PFSK-1 (cell line): Measurements from ENCODE around the gene MYH9.

ENCODE experiments used
- FOXP2 ChIP-seq: optimal IDR thresholded peaks from 2 replicates; pipeline ENCODE3; 2011; ENCODE audit warnings: borderline replicate concordance, control low read depth, inconsistent platforms; ENCODE audit not compliant: insufficient read depth; ENCODE audit errors: extremely low read length, extremely low read depth
- POLR2AphosphoS5 ChIP-seq: IDR thresholded peaks from 2 replicates; pipeline ENCODE4 v1.6.1; 2012; ENCODE audit warnings: low read depth, mild to moderate bottlenecking, control low read depth, low read length, moderate library complexity
- SIN3A ChIP-seq: IDR thresholded peaks from 2 replicates; pipeline ENCODE4 v1.6.1; 2012; ENCODE audit warnings: mild to moderate bottlenecking, low read length, moderate library complexity, borderline replicate concordance; ENCODE audit not compliant: insufficient read depth
- TAF1 ChIP-seq: IDR thresholded peaks from 2 replicates; pipeline ENCODE4 v1.6.1; 2012; ENCODE audit warnings: low read length, control low read depth, borderline replicate concordance; ENCODE audit not compliant: insufficient read depth
- TF ChIP-seq, protein P1 (sequence below), 2 experiments: IDR thresholded peaks; 2 replicates each; pipeline versions ENCODE4 v1.6.1 to v1.8.0; 2011 to 2012; ENCODE audit warnings: low read depth in 2 of 2, low read length in 2 of 2, control low read depth in 1 of 2, inconsistent platforms in 1 of 2, mild to moderate bottlenecking in 1 of 2, moderate library complexity in 1 of 2; ENCODE audit not compliant: insufficient read depth in 1 of 2

DNA sequence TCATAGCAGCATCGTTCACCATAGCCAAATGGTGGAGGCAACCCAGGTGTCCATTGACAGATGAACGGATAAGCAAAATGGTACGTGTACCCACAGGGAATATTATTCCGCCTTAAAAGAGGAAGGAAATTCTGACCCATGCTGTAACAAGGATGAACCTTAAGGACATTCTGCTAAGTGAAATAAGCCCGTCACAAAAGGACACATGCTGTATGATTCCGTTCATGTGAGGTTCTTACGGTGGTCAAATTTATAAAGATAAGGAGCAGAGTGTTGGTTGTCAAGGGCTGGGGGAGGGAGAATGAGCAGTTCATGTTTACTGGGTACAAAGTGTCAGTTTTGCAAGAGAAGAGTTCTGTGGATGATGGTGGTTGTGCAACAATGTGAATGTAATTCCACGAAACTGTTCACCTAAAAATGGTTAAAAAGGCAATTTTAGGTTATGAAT lies 108.5 kb downstream of the MYH9 start:
- no peak for TF ChIP-seq POLR2AphosphoS5
- TF ChIP-seq TAF1, result no peak
- no peak for TF ChIP-seq FOXP2
- TF ChIP-seq SIN3A, result no peak
- TF ChIP-seq, protein P1, sequence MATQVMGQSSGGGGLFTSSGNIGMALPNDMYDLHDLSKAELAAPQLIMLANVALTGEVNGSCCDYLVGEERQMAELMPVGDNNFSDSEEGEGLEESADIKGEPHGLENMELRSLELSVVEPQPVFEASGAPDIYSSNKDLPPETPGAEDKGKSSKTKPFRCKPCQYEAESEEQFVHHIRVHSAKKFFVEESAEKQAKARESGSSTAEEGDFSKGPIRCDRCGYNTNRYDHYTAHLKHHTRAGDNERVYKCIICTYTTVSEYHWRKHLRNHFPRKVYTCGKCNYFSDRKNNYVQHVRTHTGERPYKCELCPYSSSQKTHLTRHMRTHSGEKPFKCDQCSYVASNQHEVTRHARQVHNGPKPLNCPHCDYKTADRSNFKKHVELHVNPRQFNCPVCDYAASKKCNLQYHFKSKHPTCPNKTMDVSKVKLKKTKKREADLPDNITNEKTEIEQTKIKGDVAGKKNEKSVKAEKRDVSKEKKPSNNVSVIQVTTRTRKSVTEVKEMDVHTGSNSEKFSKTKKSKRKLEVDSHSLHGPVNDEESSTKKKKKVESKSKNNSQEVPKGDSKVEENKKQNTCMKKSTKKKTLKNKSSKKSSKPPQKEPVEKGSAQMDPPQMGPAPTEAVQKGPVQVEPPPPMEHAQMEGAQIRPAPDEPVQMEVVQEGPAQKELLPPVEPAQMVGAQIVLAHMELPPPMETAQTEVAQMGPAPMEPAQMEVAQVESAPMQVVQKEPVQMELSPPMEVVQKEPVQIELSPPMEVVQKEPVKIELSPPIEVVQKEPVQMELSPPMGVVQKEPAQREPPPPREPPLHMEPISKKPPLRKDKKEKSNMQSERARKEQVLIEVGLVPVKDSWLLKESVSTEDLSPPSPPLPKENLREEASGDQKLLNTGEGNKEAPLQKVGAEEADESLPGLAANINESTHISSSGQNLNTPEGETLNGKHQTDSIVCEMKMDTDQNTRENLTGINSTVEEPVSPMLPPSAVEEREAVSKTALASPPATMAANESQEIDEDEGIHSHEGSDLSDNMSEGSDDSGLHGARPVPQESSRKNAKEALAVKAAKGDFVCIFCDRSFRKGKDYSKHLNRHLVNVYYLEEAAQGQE (IDR thresholded peaks at IDR 0.05; ENCODE audit: insufficient read depth in 1 of 2, low read depth in 2 of 2, low read length in 2 of 2), result no peak
